Measurements from ENCODE around the gene LMO1. TPM values are rescaled to one million over a fixed set of nuclear protein-coding genes. Genes with fewer than 3 reads are reported as not detected.

The LMO1 gene
- total and polyA plus RNA-seq, 2 of the 8 experiments (the other 6 are each of a cell fraction or from before 2014, with no cell fraction given) = 0.17 TPM; not detected in 1

DNA sequence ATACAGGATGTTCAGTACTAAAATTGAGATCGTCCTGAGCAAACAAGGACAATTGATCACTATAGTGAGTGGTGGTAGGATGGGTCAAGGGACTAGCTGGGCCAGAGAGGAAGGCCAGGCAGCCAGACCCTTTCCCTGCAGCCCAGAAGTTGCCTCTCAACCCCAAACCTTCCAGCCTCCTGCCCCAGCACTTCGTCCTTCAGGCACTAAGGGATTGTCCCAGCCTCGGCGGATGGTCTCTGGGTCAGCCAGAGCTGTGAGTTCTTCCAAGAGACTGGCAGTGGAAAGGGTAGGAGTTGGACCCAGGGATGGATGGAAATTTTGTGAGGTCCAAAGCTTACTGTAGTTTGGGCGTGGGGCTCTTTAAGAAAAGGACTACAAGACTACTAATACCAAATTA is 3.6 kb upstream of the LMO1 start:
- H3K4ac ChIP-seq (replicated peaks; ENCODE audit: insufficient read length, low read depth, low read length) = no peak overlapping the region
- CTCF ChIA-PET (ENCODE audit: partially characterized antibody) = interaction anchor here (0.5 to 16.6 kb wide), 12 partner anchors 9 to 358 kb away, joined by 3 to 171 read pairs (median 4); no protein-coding TSS in a partner anchor
- POLR2A ChIA-PET (ENCODE audit: partially characterized antibody) = interaction anchor here (0.8 kb wide), 1 partner anchor 11 kb away, joined by 3 read pairs; no protein-coding TSS in a partner anchor
- H3K79me2 ChIP-seq (ENCODE audit: control insufficient read depth in 1 of 2, insufficient read depth in 2 of 2, low read length in 2 of 2) = no peaks in the 10 kb centered on the region
- no peaks in the 10 kb centered on the region for H3K79me1 ChIP-seq (ENCODE audit: low read depth, low read length)
- no peak overlapping the region for H3K14ac ChIP-seq (ENCODE audit: insufficient read length)
- no peak overlapping the region for H2AFZ ChIP-seq (ENCODE audit: low read length)
- peak overlapping the region in 1 of 2 experiments; percentile 75; a peak in 1 of 4 replicates for H3K4me2 ChIP-seq (ENCODE audit: insufficient read depth in 1 of 2, low read depth in 2 of 2, low read length in 2 of 2)
- FAIRE-seq (no peak), DNase-seq (ENCODE audit: low read depth in 1 of 2, low spot score in 2 of 2) (no peak)
- H3K56ac ChIP-seq (replicated peaks; ENCODE audit: insufficient read length, low read depth, low read length) = no peak overlapping the region
- TF ChIP-seq, protein P1, sequence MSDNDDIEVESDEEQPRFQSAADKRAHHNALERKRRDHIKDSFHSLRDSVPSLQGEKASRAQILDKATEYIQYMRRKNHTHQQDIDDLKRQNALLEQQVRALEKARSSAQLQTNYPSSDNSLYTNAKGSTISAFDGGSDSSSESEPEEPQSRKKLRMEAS (IDR thresholded peaks at IDR 0.05) = no peak
- TF ChIP-seq BRCA1 (IDR thresholded peaks at IDR 0.05; ENCODE audit: low read depth, low read length) = no peak
- TF ChIP-seq EGR1 (IDR thresholded peaks at IDR 0.05; ENCODE audit: borderline replicate concordance, low read depth, low read length) = no peak
- no peak for TF ChIP-seq POLR2A (IDR thresholded peaks at IDR 0.05; ENCODE audit: control extremely low read depth in 1 of 2, low read depth in 2 of 2, low read length in 2 of 2)
- TF ChIP-seq RBBP5 (IDR thresholded peaks at IDR 0.05; ENCODE audit: borderline replicate concordance, low read depth, low read length) = no peak
- TF ChIP-seq RXRA (IDR thresholded peaks at IDR 0.05; ENCODE audit: insufficient read depth, low read depth, low read length) = no peak
- TF ChIP-seq, protein P2, sequence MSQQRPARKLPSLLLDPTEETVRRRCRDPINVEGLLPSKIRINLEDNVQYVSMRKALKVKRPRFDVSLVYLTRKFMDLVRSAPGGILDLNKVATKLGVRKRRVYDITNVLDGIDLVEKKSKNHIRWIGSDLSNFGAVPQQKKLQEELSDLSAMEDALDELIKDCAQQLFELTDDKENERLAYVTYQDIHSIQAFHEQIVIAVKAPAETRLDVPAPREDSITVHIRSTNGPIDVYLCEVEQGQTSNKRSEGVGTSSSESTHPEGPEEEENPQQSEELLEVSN (IDR thresholded peaks at IDR 0.05) = no peak
- TF ChIP-seq KDM5A (IDR thresholded peaks at IDR 0.05; ENCODE audit: low read length) = no peak
- no peak for TF ChIP-seq POLR2AphosphoS5 (IDR thresholded peaks at IDR 0.05; ENCODE audit: low read depth, low read length)
- TF ChIP-seq KDM4A (IDR thresholded peaks at IDR 0.05; ENCODE audit: low read depth, low read length, severe bottlenecking) = no peak
- no peak for TF ChIP-seq ASH2L (IDR thresholded peaks at IDR 0.05; ENCODE audit: low read length)
- no peak for TF ChIP-seq SAP30 (IDR thresholded peaks at IDR 0.05; ENCODE audit: insufficient read depth, insufficient replicate concordance, low read length)
- TF ChIP-seq FOSL1 (IDR thresholded peaks at IDR 0.05; ENCODE audit: insufficient read depth, low read depth, low read length) = no peak
- no peak overlapping the region for H3K23ac ChIP-seq (ENCODE audit: insufficient read length)
- no peak overlapping the region for H2BK120ac ChIP-seq (replicated peaks; ENCODE audit: low read depth, low read length)
- WGBS, 2 experiments (ENCODE audit: extremely low coverage in 1 of 2, insufficient coverage in 1 of 2, insufficient read length in 1 of 2, insufficient replicate concordance in 2 of 2, low coverage in 1 of 2, low lambda C conversion rate in 2 of 2, missing lambda C conversion rate in 1 of 2) = 87% methylated on average over 5 of the region's 5 CpGs; no CpG with 5 or more reads in 1 of the 2 experiments
- no peak overlapping the region for H4K91ac ChIP-seq (replicated peaks; ENCODE audit: insufficient read length, low read length)
- no peak overlapping the region for H2AK5ac ChIP-seq (ENCODE audit: low read depth, low read length)
- no peaks in the 10 kb centered on the region for H3K9me3 ChIP-seq (ENCODE audit: insufficient read depth in 2 of 2, low read depth in 1 of 2, low read length in 1 of 2)
- no peak overlapping the region for H3K9ac ChIP-seq (replicated peaks in 1 of 4; ENCODE audit: extremely low read depth in 1 of 4, low read depth in 3 of 4, low read length in 3 of 4)
- no peak overlapping the region for H2BK15ac ChIP-seq (ENCODE audit: low read length)
- peaks cover 0 to 10% (median 5%) of the 10 kb centered on the region in 4 experiments; a peak in 6 of 7 replicates for H3K4me1 ChIP-seq (replicated peaks in 1 of 4; ENCODE audit: control insufficient read depth in 3 of 4, insufficient read depth in 4 of 4, low read length in 3 of 4)
- peak overlapping the region; percentile 11 to 64 (median 30); a peak in 4 of 8 replicates for H3K4me3 ChIP-seq (ENCODE audit: extremely low read depth in 1 of 4, insufficient read depth in 2 of 4, low read depth in 3 of 4, low read length in 4 of 4)
- no peak overlapping the region for H3K18ac ChIP-seq (ENCODE audit: extremely low read depth, low read length)
- H3K27ac ChIP-seq (ENCODE audit: low read depth, low read length) = no peak overlapping the region
- no peak overlapping the region for H2BK12ac ChIP-seq (ENCODE audit: low read depth, low read length)
- peaks cover 0 to 9% of the 10 kb centered on the region in 2 experiments for H4K20me1 ChIP-seq (replicated peaks in 1 of 2; ENCODE audit: control insufficient read depth in 1 of 2, insufficient read depth in 2 of 2, low read length in 2 of 2)
- no peak overlapping the region for H2BK20ac ChIP-seq (ENCODE audit: low read length)
- H3K36me3 ChIP-seq (ENCODE audit: control insufficient read depth in 2 of 4, insufficient read depth in 4 of 4, low read length in 3 of 4) = peaks cover 0 to 7% (median 0%) of the 10 kb centered on the region in 4 experiments; a peak in 1 of 8 replicates
- no peak overlapping the region for H4K5ac ChIP-seq (ENCODE audit: insufficient read length, low read depth, low read length)
- peaks cover 14% of the 10 kb centered on the region; the same call in 1 of the 2 replicates for H3K23me2 ChIP-seq (ENCODE audit: low read depth, low read length)
- no peak overlapping the region; the same call in 1 of the 2 replicates for H4K8ac ChIP-seq (ENCODE audit: extremely low read depth, insufficient read depth, low read length)
- H2BK5ac ChIP-seq (ENCODE audit: low read depth, low read length) = no peak overlapping the region
- H3K27me3 ChIP-seq (replicated peaks in 1 of 4; ENCODE audit: control insufficient read depth in 3 of 4, extremely low read depth in 1 of 4, insufficient read depth in 3 of 4, low read length in 3 of 4) = peaks cover 46 to 85% (median 76%) of the 10 kb centered on the region in 4 experiments
